Kidney epithelial cell (primary cell): ENCODE measurements around the gene PRMT5. TPM values are rescaled to one million over a fixed set of nuclear protein-coding genes. Genes with fewer than 3 reads are reported as not detected.

Experiments
- DNase-seq: peaks from one replicate; pipeline ENCODE4 v3.0.0-alpha.2; 2010; ENCODE audit warnings: low read depth
- H3K27me3 ChIP-seq: 2 replicates; pipeline ENCODE4 v1.6.0; 2011; ENCODE audit warnings: low read length; ENCODE audit not compliant: control insufficient read depth, insufficient read depth
- H3K36me3 ChIP-seq: 2 replicates; pipeline ENCODE4 v1.5.1; 2011; ENCODE audit warnings: low read length; ENCODE audit not compliant: control insufficient read depth, insufficient read depth
- H3K4me3 ChIP-seq: 2 replicates; pipeline ENCODE4 v1.5.1; 2011; ENCODE audit warnings: low read depth, mild to moderate bottlenecking, control low read depth, low read length
- CTCF ChIP-seq: IDR thresholded peaks from 2 replicates; pipeline ENCODE4 v1.5.1; 2011; ENCODE audit warnings: mild to moderate bottlenecking, moderate library complexity, low read length, control low read depth, inconsistent platforms; ENCODE audit not compliant: insufficient read depth, poor library complexity, severe bottlenecking
- total RNA-seq: library from RNA; depleted of rRNA; stranded (reverse); fragments of >200 nt; gene quantifications from 2 replicates; pipeline ENCODE4 v1.2.3, GENCODE V29; 2015

Gene PRMT5
- total RNA-seq, 1 donor from 2014 or later: 94.0 TPM

- H3K36me3 ChIP-seq: peaks cover 4% of the 10 kb centered on the region
- TF ChIP-seq CTCF: no peak
- H3K27me3 ChIP-seq: no peaks in the 10 kb centered on the region
- DNase-seq: no peak
- no peak overlapping the region for H3K4me3 ChIP-seq
These were observed 32.4 kb downstream of the PRMT5 start for GRCh38 chr14:22896760-22897159.

GRCh38 chr14:22896356-22896755 is 32.8 kb downstream of the PRMT5 start:
- no peaks in the 10 kb centered on the region for H3K27me3 ChIP-seq
- no peak for DNase-seq
- TF ChIP-seq CTCF: no peak
- H3K4me3 ChIP-seq: no peak overlapping the region
- H3K36me3 ChIP-seq: peaks cover 2% of the 10 kb centered on the region

GRCh38 chr14:22895402-22895801 is 33.8 kb downstream of the PRMT5 start:
- no peak for DNase-seq

GRCh38 chr14:22893706-22894105 is 35.5 kb downstream of the PRMT5 start:
- H3K27me3 ChIP-seq: no peaks in the 10 kb centered on the region
- no peak for TF ChIP-seq CTCF
- DNase-seq: no peak

More at GRCh38 chr14:22895402-22895801, 33.8 kb downstream of the PRMT5 start:
- no peak overlapping the region for H3K4me3 ChIP-seq
- TF ChIP-seq CTCF: no peak
- no peaks in the 10 kb centered on the region for H3K27me3 ChIP-seq
- no peaks in the 10 kb centered on the region for H3K36me3 ChIP-seq

GRCh38 chr14:22892488-22892887 is 36.7 kb downstream of the PRMT5 start:
- no peak for TF ChIP-seq CTCF
- no peak overlapping the region for H3K4me3 ChIP-seq
- no peak for DNase-seq
- no peaks in the 10 kb centered on the region for H3K27me3 ChIP-seq
- no peaks in the 10 kb centered on the region for H3K36me3 ChIP-seq

More at GRCh38 chr14:22893706-22894105, 35.5 kb downstream of the PRMT5 start:
- Histone ChIP-seq H3K4me3 (no peak overlapping the region), H3K36me3 (no peaks in the 10 kb centered on the region)

- Histone ChIP-seq H3K27me3 (no peaks in the 10 kb centered on the region), H3K36me3 (no peaks in the 10 kb centered on the region), H3K4me3 (no peak overlapping the region)
- TF ChIP-seq CTCF: no peak
- DNase-seq: no peak
These were observed 38.8 kb downstream of the PRMT5 start for GRCh38 chr14:22890416-22890815.
